ENCODE results near the gene TMEM208. TPM values are rescaled to one million over a fixed set of nuclear protein-coding genes. Genes with fewer than 3 reads are reported as not detected.

Gene TMEM208
- total and polyA plus RNA-seq, 4 donors, result 22.3 to 140 (median 70.2) TPM

DNA sequence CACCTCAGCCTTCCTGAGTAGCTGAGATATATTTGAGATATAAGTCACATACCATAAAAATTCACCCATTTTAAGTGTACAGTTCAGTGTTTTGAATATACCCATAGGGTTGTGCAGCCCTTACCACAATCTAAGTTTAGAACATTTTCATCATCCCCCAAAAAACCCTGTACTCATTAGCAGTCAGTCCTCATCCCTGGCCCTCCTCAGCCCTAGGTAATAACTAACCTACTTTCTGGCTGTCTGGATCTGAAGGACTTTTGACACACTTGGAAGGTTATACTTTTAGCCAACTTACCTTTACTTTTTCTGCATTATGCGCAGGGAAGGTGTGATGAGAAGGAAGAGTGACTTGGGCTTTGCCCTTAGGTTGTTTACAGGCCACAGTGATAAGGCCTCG, 48.4 kb downstream of the TMEM208 start:
- DNase-seq (ENCODE audit: low spot score), result no peak
- no peaks in the 10 kb centered on the region for H3K9me3 ChIP-seq (ENCODE audit: control insufficient read depth in 4 of 4, low read length in 3 of 4)
- no peak overlapping the region for H3K9ac ChIP-seq (ENCODE audit: low read depth in 1 of 2, low read length in 2 of 2)
- H3K27me3 ChIP-seq (ENCODE audit: control insufficient read depth in 4 of 4, insufficient read depth in 4 of 4, low read length in 3 of 4), result no peaks in the 10 kb centered on the region
- no peaks in the 10 kb centered on the region for H3K4me1 ChIP-seq (ENCODE audit: control insufficient read depth in 4 of 4, insufficient read depth in 4 of 4, low read length in 3 of 4)
- WGBS, result 77% methylated on average over 2 of the region's 2 CpGs
- no peak overlapping the region for H3K4me3 ChIP-seq (ENCODE audit: low read depth in 1 of 3, low read length in 3 of 3)
- TF ChIP-seq HNF4A (conservative IDR thresholded peaks at IDR 0.05), result no peak
- TF ChIP-seq, protein P1, sequence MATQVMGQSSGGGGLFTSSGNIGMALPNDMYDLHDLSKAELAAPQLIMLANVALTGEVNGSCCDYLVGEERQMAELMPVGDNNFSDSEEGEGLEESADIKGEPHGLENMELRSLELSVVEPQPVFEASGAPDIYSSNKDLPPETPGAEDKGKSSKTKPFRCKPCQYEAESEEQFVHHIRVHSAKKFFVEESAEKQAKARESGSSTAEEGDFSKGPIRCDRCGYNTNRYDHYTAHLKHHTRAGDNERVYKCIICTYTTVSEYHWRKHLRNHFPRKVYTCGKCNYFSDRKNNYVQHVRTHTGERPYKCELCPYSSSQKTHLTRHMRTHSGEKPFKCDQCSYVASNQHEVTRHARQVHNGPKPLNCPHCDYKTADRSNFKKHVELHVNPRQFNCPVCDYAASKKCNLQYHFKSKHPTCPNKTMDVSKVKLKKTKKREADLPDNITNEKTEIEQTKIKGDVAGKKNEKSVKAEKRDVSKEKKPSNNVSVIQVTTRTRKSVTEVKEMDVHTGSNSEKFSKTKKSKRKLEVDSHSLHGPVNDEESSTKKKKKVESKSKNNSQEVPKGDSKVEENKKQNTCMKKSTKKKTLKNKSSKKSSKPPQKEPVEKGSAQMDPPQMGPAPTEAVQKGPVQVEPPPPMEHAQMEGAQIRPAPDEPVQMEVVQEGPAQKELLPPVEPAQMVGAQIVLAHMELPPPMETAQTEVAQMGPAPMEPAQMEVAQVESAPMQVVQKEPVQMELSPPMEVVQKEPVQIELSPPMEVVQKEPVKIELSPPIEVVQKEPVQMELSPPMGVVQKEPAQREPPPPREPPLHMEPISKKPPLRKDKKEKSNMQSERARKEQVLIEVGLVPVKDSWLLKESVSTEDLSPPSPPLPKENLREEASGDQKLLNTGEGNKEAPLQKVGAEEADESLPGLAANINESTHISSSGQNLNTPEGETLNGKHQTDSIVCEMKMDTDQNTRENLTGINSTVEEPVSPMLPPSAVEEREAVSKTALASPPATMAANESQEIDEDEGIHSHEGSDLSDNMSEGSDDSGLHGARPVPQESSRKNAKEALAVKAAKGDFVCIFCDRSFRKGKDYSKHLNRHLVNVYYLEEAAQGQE (IDR thresholded peaks at IDR 0.05), result no peak
- H3K27ac ChIP-seq (ENCODE audit: low read depth in 1 of 2, low read length in 2 of 2), result no peak overlapping the region
- no peaks in the 10 kb centered on the region for H3K36me3 ChIP-seq (ENCODE audit: control insufficient read depth in 4 of 4, insufficient read depth in 3 of 4, low read depth in 1 of 4, low read length in 3 of 4)

DNA sequence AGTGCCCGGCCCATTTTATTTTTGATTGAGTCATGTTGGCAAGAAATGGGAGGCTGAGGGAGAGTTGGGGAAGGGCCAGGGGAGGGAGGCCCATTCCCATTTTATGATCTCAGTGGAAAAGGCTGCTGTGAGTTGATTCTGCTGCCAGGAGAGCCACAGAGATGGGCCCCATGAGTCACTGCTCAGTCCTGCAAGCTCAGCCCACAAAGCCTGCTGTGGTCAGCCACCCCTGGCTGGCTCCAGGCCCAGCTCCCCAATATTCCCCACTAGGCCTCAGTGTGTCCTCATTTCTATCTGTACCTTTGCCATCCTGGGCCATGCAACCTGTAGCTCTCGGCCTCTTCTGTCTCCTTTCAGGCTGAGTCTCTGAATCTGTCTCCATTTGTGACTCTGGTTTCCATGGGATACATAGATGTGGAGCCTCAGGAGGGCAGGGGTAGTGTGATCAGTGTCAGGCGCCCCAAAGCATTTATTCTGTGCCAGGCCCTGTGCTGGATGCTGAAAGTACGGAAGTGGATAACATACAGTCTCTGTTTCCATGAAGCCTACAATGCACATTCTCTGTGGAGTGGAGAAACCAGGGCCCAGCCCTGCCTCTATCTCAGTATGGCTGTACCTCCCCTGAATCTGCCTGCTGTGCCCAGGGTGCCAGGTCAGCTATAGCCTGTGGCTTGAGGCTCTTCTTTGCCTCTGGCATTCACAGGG, 50.5 kb downstream of the TMEM208 start:
- Histone ChIP-seq H3K4me3 (ENCODE audit: low read depth in 1 of 3, low read length in 3 of 3) (no peak overlapping the region), H3K27me3 (ENCODE audit: control insufficient read depth in 4 of 4, insufficient read depth in 4 of 4, low read length in 3 of 4) (no peaks in the 10 kb centered on the region), H3K27ac (ENCODE audit: low read depth in 1 of 2, low read length in 2 of 2) (no peak overlapping the region), H3K36me3 (ENCODE audit: control insufficient read depth in 4 of 4, insufficient read depth in 3 of 4, low read depth in 1 of 4, low read length in 3 of 4) (no peaks in the 10 kb centered on the region), H3K9me3 (ENCODE audit: control insufficient read depth in 4 of 4, low read length in 3 of 4) (no peaks in the 10 kb centered on the region), H3K9ac (ENCODE audit: low read depth in 1 of 2, low read length in 2 of 2) (no peak overlapping the region), H3K4me1 (ENCODE audit: control insufficient read depth in 4 of 4, insufficient read depth in 4 of 4, low read length in 3 of 4) (no peaks in the 10 kb centered on the region)
- 96% methylated on average over 4 of the region's 4 CpGs for WGBS
- DNase-seq (ENCODE audit: low spot score), result no peak
- TF ChIP-seq HNF4G (IDR thresholded peaks at IDR 0.05) (no peak), NR2F2 (IDR thresholded peaks at IDR 0.05) (no peak)
- TF ChIP-seq, protein P2, sequence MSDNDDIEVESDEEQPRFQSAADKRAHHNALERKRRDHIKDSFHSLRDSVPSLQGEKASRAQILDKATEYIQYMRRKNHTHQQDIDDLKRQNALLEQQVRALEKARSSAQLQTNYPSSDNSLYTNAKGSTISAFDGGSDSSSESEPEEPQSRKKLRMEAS (IDR thresholded peaks at IDR 0.05), result no peak
- TF ChIP-seq, protein P1 (IDR thresholded peaks at IDR 0.05), result no peak

DNA sequence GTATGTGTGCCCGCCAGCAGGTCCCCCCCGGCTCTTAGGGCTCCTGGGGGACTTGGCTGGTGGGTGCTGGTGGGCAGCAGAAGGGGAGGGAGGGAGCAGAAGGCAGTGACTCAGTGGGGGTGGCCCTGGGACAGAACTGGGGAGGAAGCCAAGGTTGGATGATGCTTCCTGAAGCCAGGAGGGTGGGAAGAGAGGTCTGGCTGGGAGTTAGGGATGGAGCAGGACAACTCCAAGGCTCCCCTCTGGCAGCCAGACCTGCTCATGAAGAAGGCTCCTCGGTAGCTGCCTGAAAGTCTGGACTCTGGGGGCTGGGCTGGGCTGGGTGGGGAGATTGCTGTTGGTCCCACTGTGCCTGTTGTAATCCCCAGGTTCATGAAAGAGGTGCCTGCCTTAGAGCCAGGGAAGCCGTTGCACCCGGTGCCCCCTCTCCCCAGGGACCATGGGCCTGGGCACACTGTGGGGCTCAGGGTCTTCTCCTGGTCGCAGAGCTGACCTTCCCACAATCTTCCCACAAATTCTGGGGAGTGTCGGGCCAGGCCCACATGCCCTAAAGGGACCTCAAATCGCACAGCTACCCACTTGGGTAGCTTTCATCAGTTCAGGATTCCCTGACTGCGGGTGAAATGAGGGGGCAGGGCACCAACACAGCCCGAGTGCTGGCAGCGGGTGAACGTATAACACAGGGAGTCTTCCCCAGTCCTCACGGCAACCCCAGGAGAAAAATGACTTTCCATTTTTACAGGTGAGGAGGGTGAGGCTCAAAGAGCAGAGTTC, 51.3 kb downstream of the TMEM208 start:
- Histone ChIP-seq H3K9ac (ENCODE audit: low read depth in 1 of 2, low read length in 2 of 2) (no peak overlapping the region), H3K27me3 (ENCODE audit: control insufficient read depth in 4 of 4, insufficient read depth in 4 of 4, low read length in 3 of 4) (no peaks in the 10 kb centered on the region), H3K36me3 (ENCODE audit: control insufficient read depth in 4 of 4, insufficient read depth in 3 of 4, low read depth in 1 of 4, low read length in 3 of 4) (no peaks in the 10 kb centered on the region), H3K4me3 (ENCODE audit: low read depth in 1 of 3, low read length in 3 of 3) (no peak overlapping the region), H3K27ac (ENCODE audit: low read depth in 1 of 2, low read length in 2 of 2) (no peak overlapping the region), H3K4me1 (ENCODE audit: control insufficient read depth in 4 of 4, insufficient read depth in 4 of 4, low read length in 3 of 4) (no peaks in the 10 kb centered on the region), H3K9me3 (ENCODE audit: control insufficient read depth in 4 of 4, low read length in 3 of 4) (no peaks in the 10 kb centered on the region)
- WGBS, result 80% methylated on average over 13 of the region's 13 CpGs
- no peak for DNase-seq (ENCODE audit: low spot score)
- TF ChIP-seq HNF4A (conservative IDR thresholded peaks at IDR 0.05) (no peak), SP1 (IDR thresholded peaks at IDR 0.05) (no peak), HNF4G (IDR thresholded peaks at IDR 0.05) (no peak), GABPA (IDR thresholded peaks at IDR 0.05 in 1 of 2, conservative IDR thresholded peaks at IDR 0.05 in 1 of 2) (no peak), CTCF (IDR thresholded peaks at IDR 0.05; ENCODE audit: low read depth, low read length, missing input control) (no peak), NR2F2 (IDR thresholded peaks at IDR 0.05) (no peak), JUND (IDR thresholded peaks at IDR 0.05) (no peak), YY1 (IDR thresholded peaks at IDR 0.05) (no peak), FOXA2 (IDR thresholded peaks at IDR 0.05) (no peak), RXRA (IDR thresholded peaks at IDR 0.05) (no peak)
